ENCODE results near the gene MYOM3.

- TF ChIP-seq CTCF (IDR thresholded peaks at IDR 0.05) (no peak), POLR2A (IDR thresholded peaks at IDR 0.05) (no peak)
Observed at GRCh38 chr1:24127134-24127800, 15.3 kb upstream of the MYOM3 start.

All from body of pancreas (tissue), 4 donors.